GM21447 (cell line): ENCODE data around the gene PHLDB3.
"Not testable (repeated sequence)": the region's sequence is repeated elsewhere in the genome, so short reads cannot be mapped to it uniquely, and the experiment has no call there.

Experiments used
- ATAC-seq: cut with Tn5 transposase; IDR thresholded peaks from one replicate; pipeline ENCODE4 v1.9.1; 2021; ENCODE audit not compliant: unreplicated experiment

Gene PHLDB3

DNA sequence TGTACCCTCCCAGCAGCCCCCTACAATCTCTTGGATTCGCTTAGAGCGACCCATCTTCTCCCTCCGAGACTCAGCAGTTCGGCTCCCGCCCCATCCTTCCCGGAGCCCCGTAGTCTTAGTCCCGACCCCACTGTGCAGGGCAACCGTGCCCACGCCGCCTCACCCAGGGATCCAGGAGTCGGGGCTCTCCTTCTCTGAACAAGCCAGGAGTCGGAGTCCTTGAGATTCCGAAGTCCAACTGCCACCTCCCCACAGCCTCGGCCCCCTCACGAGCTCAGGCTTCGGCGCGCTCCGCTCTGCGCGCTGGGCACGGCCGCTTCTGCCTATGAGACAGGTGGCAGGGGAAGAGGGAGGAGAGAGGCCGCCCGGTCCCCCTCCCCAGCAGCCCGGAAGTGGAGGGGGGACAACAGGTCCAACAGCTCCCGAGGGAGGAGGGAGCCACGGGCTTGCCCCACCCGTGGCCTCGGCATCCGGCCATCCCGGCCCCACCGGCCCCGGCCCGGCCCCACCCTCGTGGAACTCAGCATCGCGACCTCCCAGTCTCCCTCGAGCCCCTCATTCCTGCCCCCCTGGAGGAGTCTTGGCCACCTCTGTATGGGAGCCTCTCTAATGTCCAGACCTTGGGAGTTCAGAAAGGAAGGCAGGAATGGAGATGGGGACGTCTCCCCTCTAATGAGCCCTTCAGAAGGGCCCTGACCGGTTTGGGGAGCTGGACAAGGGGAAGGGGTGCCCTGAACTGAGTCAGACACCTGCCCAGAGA is at the start of gene PHLDB3:
PHLDB3 (minus strand) TSS at position 321 of the 760 bp plus-strand sequence. CDS start 628 bp downstream, outside the sequence.
- peak; percentile 33 for ATAC-seq

DNA sequence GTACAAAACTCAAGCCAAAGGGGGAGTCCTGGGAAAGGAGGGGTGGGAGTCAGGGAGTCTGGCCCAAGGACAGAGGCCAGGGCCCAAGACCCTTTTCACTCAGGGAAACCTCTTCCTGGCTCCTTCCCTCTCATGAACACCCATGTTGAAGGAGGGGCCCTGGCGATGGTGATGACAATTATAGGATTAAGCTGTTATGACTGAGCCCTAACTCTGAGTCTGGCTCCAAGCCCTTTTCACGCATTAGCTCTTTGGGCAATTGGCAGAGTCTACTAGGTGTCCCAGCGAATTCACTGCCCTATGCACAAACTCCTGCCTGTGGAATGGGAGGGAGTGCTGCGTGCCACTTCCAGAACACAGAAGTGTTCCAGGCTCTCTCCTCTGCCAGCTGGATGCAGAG is 49.1 kb upstream of the PHLDB3 start:
- no peak for ATAC-seq

DNA sequence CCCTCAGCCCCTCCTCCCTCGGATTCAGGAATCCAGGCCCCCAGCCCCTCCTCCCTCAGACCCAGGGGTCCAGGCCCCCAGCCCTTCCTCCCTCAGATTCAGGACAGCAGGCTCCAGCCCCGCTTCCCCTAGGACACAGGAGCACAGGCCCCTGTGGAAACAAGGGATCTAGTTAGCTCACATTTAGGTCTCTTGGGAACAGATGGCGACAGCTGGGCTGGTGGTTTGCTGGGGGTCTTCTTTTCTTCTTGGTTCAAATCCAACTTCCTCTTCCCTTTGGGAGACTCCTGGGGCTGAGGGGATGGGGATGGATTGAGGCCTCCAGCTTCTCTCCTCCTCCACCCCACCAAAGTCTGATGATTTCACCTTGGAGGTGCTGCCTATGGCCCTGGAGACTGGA is 48.1 kb upstream of the PHLDB3 start:
- ATAC-seq, result no peak

GRCh38 chr19:43552198-43552450 is 47.6 kb upstream of the PHLDB3 start:
- ATAC-seq, result no peak

- ATAC-seq, result no peak
Observed at GRCh38 chr19:43551399-43552197, 47.1 kb upstream of the PHLDB3 start.

DNA sequence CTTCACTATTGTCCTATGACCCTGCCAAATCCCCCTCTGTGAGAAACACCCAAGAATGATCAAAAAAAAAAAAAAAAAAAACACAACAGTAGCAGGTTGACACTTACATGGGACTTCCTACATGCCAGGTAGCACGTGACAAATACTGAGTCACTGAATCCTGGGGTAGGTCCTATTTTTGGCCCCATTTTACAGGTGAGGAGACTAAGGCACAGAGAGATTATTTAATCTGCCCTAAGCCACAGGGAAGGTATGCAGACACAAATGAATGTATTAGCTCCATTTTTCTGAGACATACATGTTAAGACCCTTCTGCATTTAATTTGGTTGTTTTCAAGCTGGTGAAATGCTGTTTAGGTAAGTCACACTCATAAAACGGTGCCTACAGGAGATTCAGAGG is 44.2 kb upstream of the PHLDB3 start:
- no peak for ATAC-seq

DNA sequence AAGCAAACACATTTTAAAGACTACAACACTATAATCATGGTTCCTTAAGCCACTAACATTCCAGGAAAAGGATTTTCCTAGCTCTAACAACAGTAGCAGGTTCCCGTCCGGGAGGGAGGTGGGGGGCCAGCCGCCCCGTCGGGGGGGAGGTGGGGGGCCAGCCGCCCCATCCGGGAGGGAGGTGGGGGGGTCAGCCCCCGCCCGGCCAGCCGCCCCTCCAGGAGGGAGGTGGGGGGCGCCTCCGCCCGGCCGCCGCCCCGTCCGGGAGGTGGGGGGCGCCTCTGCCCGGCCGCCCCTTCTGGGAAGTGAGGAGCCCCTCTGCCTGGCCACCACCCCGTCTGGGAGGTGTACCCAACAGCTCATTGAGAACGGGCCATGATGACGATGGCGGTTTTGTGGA is 43.4 kb upstream of the PHLDB3 start:
- not testable (repeated sequence) for ATAC-seq

DNA sequence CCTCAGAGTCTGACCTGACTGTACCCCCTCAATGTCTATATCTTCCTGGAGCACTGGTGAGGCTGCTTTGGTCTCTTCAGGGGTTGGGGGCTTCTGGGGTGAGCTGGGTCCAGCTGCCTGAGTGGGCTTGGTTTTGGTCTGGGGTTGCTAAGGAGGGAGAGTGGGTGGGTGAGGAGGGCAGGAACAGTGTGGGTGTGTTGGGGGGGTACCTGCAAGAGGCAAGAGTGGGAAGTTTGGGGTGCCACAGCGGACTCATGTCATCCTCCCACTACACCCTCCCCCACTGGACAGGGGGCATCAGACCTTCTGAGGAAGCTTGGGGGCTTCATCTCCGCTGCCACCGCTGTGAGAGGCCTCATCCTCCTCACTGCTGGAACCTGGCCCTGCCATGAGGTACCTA is 42.0 kb upstream of the PHLDB3 start:
- ATAC-seq, result no peak

DNA sequence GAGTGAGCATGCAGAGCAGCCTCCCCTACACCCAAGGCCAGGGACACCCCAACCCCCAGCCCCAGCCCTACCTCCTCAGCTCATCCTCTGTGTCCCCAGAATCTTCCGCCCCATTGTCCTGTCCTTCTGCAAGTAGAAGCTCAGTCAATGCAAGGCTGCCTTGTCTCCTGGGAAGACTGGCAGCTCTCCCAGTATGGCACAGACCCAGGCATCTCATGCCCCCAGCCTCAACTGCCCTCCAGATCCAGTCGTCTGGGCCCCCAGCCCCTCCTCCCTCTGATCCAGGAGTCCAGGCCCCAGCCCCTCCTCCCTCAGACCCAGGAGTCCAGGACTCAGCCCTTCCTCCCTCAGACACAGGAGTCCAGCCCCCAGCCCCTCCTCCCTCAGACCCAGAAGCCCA is 41.4 kb upstream of the PHLDB3 start:
- no peak for ATAC-seq

DNA sequence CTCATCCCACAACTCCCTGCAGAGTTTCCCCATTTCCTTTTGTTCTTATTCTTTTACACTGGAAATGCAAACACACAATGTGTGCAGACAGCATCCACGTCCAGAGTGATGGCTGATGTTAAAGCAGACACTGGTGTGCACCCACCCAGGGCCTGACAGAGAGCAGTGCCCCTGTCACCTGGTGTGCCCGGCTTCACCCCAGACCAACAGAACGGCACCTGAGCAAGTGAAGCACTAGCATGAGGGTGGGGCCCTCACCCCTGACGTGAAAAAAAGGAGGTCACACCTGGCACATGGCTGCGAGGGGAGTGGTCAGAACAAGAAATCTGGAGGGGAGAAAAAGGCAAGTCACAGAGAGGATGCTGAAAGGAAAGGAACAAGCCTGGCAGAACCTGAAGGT is 40.7 kb upstream of the PHLDB3 start:
- ATAC-seq, result no peak

- no peak for ATAC-seq
Observed at GRCh38 chr19:43544077-43544476, 39.5 kb upstream of the PHLDB3 start.

GRCh38 chr19:43541920-43542650 is 37.5 kb upstream of the PHLDB3 start:
- no peak for ATAC-seq

DNA sequence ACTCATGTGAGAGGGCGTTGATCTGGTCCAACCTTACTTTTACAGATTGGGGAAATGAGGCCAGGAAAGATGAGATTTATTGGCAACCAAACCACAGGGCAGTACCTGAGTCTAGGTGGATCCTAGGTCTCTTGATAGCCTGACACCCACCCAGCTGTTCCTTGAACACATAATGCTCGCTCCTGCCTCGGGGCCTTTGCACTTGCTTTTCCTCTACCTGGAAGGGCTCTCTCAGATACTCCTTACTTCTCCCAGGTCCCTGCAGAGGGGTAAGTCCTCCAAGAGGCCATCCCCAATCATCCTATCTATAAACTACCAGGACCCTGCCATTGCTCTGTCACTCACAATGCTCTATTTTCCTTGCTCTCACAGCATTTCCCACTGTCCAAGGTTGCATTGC is 35.8 kb upstream of the PHLDB3 start:
- ATAC-seq, result no peak

DNA sequence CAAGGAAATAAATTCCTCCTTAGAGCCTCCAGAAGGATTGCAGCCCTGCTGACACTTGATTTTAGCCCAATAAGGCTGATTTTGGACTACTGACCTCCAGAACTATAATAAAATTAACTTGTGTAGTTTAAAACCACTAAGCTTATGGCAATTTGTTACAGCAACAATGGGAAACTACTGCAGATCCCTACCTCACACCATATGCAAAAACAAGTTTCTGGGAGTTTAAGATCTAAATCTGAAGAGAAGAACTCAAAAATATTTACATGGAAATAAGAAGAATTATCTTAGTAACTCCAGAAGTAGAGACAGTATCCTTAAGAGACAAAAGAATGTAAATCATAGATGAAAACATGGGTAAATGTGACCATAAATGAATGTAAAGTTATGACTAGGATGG is 34.4 kb upstream of the PHLDB3 start:
- no peak for ATAC-seq

DNA sequence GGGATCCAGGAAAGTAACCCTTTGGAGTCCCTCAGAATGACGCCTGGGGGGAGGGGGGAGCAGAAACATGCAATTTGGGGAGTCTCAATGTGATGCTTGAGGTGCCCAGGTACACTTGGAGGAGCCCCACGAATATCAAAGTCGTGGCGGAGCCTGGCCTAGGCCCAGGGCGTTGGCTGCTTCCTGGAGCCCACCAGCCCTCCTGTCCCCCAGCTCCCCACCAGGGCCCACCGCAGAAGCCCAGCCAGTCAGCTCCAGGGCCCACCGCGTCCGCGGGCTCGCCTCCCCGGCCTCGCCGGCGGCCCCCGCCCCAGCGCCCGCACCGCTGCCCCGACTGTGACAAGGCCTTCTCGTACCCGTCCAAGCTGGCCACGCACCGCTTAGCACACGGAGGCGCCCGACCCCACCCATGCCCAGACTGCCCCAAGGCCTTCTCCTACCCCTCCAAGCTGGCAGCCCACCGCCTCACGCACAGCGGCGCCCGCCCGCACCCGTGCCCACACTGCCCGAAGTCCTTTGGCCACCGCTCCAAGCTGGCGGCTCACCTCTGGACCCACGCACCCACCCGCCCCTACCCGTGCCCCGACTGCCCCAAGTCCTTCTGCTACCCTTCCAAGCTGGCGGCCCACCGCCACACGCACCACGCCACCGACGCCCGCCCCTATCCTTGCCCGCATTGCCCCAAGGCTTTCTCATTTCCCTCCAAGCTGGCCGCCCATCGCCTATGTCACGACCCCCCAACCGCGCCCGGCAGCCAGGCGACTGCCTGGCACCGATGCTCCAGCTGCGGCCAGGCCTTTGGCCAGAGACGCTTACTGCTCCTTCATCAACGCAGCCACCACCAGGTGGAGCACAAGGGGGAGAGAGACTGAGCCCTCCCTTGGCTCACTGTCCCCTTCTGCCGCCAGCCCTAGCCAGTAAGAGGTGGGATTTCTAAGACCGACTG is 30.5 kb upstream of the PHLDB3 start:
- no peak for ATAC-seq

DNA sequence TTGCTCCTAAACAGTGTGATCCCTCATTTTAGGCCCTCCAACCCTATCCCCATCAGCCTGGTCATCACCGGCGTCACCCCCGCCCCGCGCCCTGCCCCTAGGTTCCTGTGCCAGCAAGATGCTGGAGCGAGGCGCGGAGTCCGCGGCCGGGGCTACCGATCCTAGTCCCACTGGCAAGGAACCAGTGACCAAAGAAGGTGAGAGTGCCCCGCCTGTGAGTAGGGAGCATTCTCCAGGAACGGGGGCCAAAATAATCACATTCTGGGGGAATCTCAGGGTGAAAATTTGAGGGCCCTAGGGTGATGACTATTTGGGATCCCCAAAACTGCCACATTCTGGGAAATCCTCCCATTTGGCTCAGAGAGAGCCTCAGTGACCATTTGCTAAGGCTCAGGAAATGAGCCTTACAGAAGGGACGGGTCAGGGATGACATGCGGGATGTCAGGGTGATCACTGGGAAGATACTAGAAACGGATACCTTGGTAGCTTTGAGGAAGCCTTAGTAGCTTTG is 29.8 kb upstream of the PHLDB3 start:
- ATAC-seq, result no peak

DNA sequence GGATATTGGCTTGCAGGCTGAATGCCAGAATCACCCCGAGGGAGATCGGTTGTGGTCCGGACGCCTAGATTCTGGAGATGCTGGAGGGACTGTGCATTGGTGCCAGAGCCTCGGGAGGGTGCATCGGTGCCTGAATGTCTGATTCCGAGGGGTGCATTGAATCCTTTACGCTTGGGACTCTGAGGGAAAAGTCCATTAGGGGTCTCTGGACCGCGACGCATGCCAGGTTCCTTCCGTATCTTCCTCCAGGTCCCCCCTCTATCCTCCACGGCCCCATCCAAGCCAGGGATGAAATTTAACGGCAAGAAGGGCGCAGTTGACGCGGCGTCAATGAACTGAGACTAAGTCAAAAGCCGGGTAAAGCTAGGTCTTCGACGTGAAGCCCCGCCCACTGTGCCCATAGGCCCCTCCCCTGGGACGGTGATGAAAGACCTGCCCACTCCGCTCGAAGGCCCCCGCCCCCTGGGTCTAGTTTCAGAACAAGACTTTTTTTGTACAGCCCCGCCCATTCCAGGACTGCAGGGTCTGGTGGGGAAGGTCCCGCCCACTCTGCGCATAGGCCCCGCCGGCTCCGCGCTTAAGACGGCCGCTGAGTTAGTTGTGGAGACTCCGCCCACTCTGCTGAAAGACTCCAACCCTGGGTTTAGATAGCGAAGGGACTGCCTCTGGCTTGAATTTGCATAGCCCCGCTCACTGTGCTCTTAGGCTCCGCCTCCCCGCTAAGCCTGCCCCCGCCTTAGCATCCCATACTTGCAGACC is 29.2 kb upstream of the PHLDB3 start:
- ATAC-seq, result peak; percentile 54

DNA sequence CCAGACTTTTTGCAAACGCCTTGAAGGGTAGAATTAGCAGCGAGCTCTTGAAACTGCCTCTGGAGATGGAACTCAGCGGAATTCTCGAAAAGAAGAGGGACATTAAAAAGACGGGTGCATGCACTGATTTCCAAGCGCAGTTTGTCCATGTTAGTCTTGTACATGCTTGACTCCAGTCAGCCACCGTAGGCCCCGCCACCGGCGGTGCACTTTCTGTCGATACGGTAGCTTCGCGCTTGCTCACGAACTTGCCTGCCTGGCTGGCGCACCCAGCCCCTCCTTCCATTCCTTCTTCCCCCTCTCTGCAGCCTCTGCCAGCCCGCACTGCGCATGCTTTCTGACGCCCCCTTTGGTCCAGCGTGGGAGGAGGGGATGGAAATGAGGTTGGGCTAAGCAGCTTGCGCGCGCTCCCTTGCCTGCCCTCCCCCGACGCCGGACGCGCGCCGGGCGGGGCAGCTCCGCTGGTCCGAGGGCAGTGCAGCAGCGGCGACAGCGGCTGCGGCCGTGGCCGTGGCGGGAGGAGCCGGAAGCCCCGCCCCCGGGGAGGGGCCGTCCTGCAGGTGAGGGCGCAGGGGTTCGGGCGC is 28.5 kb upstream of the PHLDB3 start, which contains the start of gene ZNF575:
ZNF575 (plus strand) TSS at position 227 of the 584 bp plus-strand sequence. CDS start 1,235 bp downstream, outside the sequence.
- ATAC-seq, result peak; percentile 48

DNA sequence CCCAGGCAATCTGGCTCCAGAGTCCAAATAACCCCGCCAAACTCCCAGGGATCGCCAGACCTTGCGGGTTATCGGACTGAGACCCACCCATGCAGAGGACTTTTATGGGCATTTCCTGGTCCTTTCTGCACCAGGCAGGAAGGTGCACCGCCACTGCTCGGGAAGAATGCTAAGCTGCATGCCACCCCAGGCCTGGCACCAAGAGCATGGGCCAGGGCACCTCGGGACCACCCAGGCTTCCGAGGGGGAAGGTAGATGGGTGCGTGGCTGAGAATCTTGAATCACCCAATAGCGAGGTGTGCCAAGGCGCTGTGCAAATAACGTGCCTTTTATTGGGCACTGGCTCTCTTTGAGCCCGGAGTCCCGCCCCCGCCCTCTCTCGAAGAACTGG is 28.0 kb upstream of the PHLDB3 start:
- no peak for ATAC-seq
